NB4 (cell line): ENCODE measurements around the gene CDON.

Source experiments
- DNase-seq: peaks from one replicate; pipeline ENCODE4 v3.0.0; 2010; ENCODE audit warnings: low read depth
- H3K4me3 ChIP-seq: one replicate; pipeline ENCODE4 v1.5.1; 2011; ENCODE audit warnings: mild to moderate bottlenecking, low read depth, low read length, moderate library complexity
- MYC ChIP-seq: IDR thresholded peaks from 2 replicates; pipeline ENCODE4 v1.6.1; 2011; ENCODE audit warnings: low read depth, low read length
- POLR2A ChIP-seq: IDR thresholded peaks from 2 replicates; pipeline ENCODE4 v1.6.1; 2011; ENCODE audit warnings: mild to moderate bottlenecking; ENCODE audit not compliant: insufficient read length; ENCODE audit errors: extremely low read depth
- TF ChIP-seq, protein P1 (sequence below): IDR thresholded peaks from one replicate; pipeline ENCODE4 v1.5.1; 2012; ENCODE audit warnings: low read depth, low read length
- TF ChIP-seq, protein P2 (sequence below): IDR thresholded peaks from 2 replicates; pipeline ENCODE4 v1.6.1; 2011; ENCODE audit warnings: low read depth, low read length

The CDON gene

DNA sequence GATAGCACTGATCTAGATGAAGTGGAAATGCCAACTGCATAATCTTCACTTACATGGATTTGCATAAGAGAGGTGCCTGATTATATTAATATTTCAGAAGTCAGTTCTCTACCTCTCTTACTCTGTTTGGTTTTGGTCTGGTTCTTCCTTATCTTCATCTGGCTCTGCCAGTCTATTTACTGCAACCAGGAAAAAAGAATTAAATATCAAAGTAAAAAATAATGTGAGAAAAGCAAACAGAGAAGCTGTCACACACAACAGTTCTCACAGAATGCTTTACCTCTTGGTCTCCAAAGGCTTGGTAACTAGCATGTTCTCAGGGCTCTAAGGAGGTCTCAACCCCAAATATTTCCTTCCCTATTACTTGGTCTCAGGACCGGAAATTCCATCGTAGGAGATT is 110.1 kb downstream of the CDON start:
- no peak overlapping the region for H3K4me3 ChIP-seq
- no peak for DNase-seq
- TF ChIP-seq, protein P1, sequence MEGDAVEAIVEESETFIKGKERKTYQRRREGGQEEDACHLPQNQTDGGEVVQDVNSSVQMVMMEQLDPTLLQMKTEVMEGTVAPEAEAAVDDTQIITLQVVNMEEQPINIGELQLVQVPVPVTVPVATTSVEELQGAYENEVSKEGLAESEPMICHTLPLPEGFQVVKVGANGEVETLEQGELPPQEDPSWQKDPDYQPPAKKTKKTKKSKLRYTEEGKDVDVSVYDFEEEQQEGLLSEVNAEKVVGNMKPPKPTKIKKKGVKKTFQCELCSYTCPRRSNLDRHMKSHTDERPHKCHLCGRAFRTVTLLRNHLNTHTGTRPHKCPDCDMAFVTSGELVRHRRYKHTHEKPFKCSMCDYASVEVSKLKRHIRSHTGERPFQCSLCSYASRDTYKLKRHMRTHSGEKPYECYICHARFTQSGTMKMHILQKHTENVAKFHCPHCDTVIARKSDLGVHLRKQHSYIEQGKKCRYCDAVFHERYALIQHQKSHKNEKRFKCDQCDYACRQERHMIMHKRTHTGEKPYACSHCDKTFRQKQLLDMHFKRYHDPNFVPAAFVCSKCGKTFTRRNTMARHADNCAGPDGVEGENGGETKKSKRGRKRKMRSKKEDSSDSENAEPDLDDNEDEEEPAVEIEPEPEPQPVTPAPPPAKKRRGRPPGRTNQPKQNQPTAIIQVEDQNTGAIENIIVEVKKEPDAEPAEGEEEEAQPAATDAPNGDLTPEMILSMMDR, result no peak
- TF ChIP-seq POLR2A (no peak), MYC (no peak)
- TF ChIP-seq, protein P2, sequence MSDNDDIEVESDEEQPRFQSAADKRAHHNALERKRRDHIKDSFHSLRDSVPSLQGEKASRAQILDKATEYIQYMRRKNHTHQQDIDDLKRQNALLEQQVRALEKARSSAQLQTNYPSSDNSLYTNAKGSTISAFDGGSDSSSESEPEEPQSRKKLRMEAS, result no peak

DNA sequence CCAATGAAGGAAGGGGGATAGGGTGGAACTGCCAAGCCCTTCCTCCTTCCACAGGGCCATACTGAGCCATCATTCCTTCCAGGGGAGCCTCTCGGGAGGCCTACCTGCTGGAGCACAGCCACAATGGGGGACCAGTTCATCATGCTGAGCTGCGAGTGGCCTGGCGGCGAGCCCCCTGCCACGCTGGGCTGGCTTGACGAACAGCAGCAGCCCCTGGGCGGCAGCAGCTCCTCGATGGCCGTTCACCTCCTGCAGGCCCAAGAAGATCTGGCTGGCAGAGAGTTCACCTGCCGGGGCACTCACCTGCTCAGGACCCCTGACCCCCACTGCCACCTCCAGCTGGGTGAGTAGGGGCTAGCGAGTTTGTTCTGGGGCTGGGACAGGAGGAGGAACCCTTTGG is 110.9 kb downstream of the CDON start:
- no peak for DNase-seq
- no peak overlapping the region for H3K4me3 ChIP-seq
- TF ChIP-seq POLR2A (no peak), MYC (no peak)
- TF ChIP-seq, protein P1, result no peak
- TF ChIP-seq, protein P2, result no peak

DNA sequence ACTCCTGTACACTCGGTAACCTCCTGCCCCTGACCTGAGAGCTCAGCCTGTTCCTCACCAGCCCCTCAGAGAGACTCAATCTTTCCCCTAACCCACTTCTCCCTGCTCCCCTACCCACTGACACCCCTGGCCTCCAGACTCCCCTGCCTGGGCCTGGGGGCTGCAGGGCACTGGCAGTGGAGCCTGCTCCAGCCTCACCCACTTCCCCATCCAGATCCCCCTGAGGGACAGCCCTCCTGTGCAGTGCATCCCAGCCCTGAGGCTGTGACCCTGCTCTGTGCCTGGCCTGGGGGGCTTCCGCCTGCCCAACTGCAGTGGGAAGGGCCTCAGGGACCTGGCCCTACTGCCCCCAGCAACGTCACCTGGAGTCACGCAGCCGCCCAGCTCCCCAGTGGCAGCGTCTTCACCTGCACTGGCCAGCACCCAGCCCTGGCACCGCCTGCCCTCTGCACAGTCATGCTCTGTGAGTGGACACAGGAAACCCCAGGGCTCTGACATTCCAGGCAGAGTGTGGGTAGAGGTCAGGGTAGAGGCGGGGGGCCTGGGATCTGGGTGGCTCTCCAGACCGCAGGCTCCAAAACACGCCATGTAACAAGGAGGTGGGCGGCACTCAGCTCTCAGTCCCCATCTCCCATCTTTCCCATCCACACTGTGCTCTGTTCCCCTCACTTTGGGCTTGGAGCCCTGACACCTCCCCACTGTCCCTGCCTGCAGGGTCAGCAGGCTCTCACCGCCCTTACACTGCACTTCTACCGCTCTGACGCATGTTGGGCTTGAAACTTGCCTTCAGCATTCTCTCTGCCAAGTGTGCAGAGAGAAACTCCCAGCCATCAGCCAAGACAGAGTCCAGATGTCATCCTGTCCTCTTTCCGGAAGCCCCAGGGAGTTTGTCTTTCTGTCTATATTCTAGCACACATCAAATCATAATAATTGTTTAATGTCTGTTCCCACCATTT is 111.7 kb downstream of the CDON start:
- no peak for DNase-seq
- no peak for TF ChIP-seq MYC
- TF ChIP-seq, protein P2, result no peak
- no peak overlapping the region for H3K4me3 ChIP-seq

DNA sequence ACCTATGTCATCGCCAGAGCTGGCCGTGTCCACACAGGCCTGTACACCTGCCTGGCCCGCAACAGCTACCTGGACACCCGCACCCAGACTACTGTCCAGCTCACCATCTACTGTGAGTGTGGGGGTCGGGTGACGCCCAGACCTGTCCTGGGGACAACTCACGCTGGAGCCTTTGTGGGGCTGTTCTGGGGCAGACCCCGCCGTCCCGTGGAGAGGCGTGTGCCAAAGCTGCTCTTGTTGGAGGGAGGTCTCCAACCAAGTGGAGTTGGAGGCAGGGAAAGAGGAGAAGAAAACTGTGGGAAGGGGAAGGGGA is 112.5 kb downstream of the CDON start:
- DNase-seq, result no peak
- H3K4me3 ChIP-seq, result no peak overlapping the region
- TF ChIP-seq, protein P1, result no peak
- no peak for TF ChIP-seq MYC
- TF ChIP-seq, protein P2, result no peak
- TF ChIP-seq POLR2A, result no peak

DNA sequence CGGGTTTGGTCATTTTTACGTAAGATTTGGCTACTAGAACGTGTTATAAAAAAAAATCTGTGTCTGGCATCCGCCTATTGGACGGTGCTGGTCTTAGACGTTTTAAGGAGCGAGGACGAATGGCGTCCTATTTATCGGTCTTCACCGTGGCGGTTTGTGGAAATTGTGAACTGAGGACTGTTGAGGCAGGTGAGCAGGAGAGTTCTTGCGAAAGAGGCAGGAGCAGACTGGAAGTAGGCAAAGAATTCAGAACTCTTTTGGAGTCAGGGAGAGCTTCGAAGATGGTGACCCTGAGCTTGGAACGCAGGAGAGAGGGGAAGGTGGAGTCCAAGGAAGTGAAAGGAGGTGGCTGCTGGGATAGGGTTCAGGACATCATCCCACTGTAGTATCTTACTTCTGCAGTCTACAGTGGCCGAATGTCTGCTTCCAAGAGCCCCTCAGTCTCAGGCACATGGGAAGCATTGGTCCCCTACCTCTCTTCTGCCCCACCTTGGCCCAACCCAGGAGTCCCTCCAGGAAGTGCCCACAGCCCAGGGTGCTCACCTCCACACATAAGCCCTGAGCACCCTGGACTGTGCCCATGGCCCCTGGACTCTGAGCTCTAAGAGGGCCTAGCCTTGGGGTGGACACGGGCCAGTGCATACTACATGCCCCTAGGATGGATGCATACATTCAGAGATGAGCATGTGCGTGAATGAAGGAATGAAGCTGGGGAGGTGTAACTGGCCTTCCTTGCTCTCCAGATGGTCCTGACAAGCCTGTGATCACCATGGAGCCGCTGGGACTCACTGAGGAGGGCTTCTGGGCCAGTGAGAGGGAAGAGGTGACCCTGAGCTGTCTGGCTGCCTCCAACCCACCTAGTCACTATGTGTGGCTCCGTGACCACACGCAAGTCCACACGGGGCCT is 113.1 kb downstream of the CDON start:
- TF ChIP-seq, protein P2, result no peak
- TF ChIP-seq POLR2A (no peak), MYC (no peak)
- TF ChIP-seq, protein P1, result no peak
- H3K4me3 ChIP-seq, result no peak overlapping the region
- DNase-seq, result no peak
